GM18873 (cell line): Measurements from ENCODE around the gene NLRC4.
"Not testable (repeated sequence)": the region's sequence is repeated elsewhere in the genome, so short reads cannot be mapped to it uniquely, and the experiment has no call there.

Experiments used
- ATAC-seq: cut with Tn5 transposase; IDR thresholded peaks from one replicate; pipeline ENCODE4 v1.9.1; 2021; ENCODE audit warnings: mild to moderate bottlenecking, moderate library complexity, moderate number of reproducible peaks; ENCODE audit not compliant: unreplicated experiment, low FRiP score

The NLRC4 gene

DNA sequence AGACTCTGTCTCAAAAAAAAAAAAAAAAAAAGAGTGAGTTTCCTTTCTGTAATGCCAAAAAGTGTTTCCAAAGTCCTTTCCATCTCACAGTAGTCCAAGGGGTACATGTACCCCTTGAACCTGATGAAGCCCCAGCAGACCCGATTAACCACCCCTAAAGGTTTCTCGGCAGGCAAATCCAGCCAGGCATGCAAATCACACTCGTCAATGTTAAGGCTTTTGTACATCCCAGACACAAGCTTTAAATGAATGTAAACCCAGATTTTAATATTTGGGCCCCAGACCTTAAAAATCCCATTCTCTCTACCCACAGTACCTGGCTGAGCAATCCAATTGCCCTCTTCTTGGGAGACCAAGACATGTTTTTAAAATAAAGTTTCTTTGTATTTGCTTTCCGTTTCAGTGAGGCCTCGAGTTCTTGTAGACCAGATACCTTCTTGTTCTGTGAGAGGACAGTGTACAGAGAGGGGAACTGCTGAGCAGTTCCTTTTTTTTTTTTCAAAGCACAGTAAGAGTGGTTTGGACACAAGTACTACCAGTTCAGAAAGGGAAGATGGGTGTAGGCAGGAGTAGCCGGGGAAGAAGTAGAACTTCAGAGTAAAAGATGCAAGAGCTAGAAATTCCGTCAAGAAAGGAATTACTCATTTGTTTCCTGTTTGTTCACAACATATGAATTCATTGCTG lies at the start of gene NLRC4:
Gene NLRC4 (minus strand): TSS at position 465 of the 684 bp plus-strand sequence. CDS start 8,111 bp downstream, outside the sequence.
- peak; percentile 85 for ATAC-seq

GRCh38 chr2:32310577-32310976 lies 45.9 kb upstream of the NLRC4 start:
- no peak for ATAC-seq

GRCh38 chr2:32293966-32294562 lies 29.4 kb upstream of the NLRC4 start:
- not testable (repeated sequence) for ATAC-seq

- not testable (repeated sequence) for ATAC-seq
Observed at GRCh38 chr2:32293493-32293892, 28.8 kb upstream of the NLRC4 start.

DNA sequence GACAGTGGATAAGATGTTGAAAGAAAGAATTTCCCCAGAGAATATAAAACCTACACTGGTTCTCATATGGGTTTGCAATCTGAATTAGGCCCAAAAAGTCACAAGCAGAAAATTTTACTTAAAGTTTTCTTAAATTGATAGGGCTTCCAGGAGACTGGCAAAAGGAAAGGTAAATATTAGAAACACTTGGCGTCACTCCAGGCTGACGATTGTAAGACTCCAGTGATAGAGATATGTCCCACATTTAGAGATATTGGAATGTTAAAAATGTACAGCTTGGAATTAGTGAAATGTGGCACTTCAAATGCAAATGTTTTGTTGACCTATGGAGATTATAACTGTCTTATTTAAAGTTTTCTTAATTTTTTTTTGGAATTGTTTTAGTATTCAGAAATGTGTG lies 27.1 kb upstream of the NLRC4 start:
- ATAC-seq, result no peak

DNA sequence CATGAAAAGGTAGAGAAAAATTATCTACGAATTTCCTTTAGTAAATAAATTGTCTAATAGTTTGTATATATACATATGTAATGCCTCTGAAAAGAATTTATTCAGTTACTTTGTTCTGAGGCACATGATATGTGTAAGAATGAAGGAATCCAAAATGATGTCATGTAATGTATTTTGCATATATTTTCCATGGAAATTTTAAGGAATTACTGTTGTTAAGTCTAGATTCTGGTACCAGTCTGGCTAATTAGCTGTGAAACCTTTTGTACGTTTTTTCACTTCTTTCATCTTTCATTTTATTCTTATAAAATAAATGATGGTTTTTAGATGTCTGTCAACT lies 25.3 kb upstream of the NLRC4 start:
- ATAC-seq, result no peak

DNA sequence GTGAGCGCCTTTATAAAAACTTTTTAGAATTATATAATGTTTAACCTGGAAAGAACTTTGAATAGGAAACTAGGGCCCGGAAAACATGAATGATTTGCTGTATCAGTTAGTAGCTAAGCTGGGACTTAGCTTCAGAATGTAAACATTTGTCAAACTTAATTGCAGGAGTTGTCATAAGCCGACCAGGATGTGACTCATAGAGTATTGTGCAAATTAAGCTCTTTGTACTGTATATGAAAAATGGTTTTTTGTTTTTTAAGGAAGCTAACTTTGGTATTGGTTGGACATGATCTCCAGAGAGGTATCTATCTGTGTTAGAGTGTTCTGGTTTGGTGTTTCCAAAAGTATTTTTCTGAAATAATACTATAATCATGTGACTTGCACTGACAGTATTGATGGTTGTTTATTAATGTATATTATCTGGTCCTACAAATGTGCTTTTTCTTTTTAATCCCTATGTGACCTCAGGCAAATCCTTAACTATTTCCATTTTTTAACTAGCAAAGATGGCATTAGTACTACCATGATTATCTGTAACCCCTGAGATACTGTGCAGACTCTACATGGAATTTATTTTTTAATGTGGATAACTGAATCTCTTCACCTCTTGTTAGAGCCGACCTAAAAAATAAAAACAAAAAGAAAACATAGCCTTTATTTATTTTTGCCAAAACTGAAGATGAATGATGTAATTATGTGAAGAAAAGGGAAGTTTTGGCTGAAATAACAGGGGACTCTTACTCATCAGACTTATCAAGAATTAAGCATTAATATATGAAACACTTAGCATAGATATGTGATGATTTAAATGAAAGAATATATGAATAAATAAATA lies 24.7 kb upstream of the NLRC4 start:
- no peak for ATAC-seq

- no peak for ATAC-seq
Observed at GRCh38 chr2:32284321-32284720, 19.6 kb upstream of the NLRC4 start.

DNA sequence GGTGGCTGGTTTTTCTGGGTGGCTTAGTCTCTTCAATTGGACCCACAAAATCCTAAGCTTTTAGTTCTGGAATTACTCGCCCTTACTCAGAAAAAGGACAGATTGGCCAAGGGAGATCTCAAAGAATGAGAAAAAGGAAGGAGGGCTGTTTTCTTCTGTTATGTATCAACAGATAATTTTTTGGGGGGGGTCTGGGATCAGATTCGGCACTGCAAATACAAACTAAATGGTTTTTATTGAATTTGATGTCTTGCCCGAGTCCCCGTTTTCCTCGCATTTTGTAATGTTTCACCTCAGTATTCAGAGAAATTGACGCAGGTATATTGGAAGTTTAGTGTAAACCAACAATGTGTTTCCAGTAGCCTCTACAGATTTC lies 13.8 kb upstream of the NLRC4 start:
- ATAC-seq, result no peak

- ATAC-seq, result peak; percentile 95
Observed at GRCh38 chr2:32277674-32278477, 13.2 kb upstream of the NLRC4 start, which contains the start of gene YIPF4. Gene YIPF4, plus strand, starts transcription at chr2:32277904. Its CDS starts 252 bp downstream, at chr2:32278156.

- no peak for ATAC-seq
Observed at GRCh38 chr2:32277363-32277673, 12.6 kb upstream of the NLRC4 start.

GRCh38 chr2:32275790-32276189 lies 11.1 kb upstream of the NLRC4 start:
- not testable (repeated sequence) for ATAC-seq

GRCh38 chr2:32274289-32274688 lies 9.6 kb upstream of the NLRC4 start:
- ATAC-seq, result no peak

GRCh38 chr2:32272279-32272678 lies 7.6 kb upstream of the NLRC4 start:
- no peak for ATAC-seq

GRCh38 chr2:32271063-32271462 lies 6.4 kb upstream of the NLRC4 start:
- ATAC-seq, result no peak

- ATAC-seq, result no peak
Observed at GRCh38 chr2:32262105-32262504, 2.6 kb downstream of the NLRC4 start.

- no peak for ATAC-seq
Observed at GRCh38 chr2:32260376-32260775, 4.3 kb downstream of the NLRC4 start.

GRCh38 chr2:32258242-32258641 lies 6.4 kb downstream of the NLRC4 start:
- ATAC-seq, result no peak

DNA sequence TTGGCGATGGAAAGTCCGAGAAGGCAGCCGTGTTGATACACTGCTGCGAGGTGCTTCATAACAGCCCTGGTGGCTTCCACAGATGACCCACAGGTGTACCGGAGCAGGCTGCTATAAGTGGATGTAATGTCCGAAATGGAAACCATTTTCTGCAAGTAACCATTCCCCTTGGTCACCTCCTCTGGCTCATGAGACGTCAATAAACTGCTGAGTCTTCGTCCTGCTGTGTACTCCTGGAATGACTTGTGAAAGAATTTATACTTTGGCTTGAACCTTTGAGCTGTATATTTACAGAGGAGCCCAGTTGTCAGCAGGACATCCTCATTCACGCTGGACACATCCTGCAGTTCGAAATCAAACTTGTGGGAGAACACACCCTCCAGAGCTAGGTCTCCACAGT lies 14.4 kb downstream of the NLRC4 start:
- ATAC-seq, result no peak

DNA sequence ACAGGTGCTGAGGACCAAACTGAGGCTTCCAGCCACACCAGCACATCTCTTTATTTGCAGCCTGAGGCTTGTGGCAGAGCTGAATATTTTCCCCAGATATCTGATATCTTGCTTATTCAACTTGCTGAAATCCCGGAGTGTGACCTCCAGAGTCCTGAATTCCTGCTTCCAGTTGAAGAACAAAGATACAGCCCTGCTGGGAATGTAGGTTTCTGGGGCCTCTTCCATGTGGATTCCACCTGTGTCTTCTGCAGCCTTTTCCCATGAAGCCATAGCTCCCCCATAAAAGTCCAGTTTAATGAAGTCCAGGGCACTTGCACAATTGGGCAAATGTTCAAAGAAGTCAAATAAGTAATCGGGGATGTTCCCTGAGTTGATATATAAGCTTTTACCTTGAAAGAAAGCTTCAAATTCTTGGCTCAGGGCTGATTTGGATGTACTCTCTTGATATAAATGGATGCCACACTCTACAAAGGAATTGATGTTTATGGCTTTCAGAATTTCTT lies 14.9 kb downstream of the NLRC4 start:
- ATAC-seq, result no peak

GRCh38 chr2:32248299-32248698 lies 16.4 kb downstream of the NLRC4 start:
- ATAC-seq, result no peak
